HCT116 (cell line): ENCODE data around the gene SEZ6.

Experiments
- POLR2A ChIP-seq: IDR thresholded peaks from 2 replicates; pipeline ENCODE4 v1.7.0; 2011; ENCODE audit warnings: borderline replicate concordance; ENCODE audit not compliant: insufficient read depth, insufficient read length; ENCODE audit errors: extremely low read depth
- TF ChIP-seq, protein P1 (sequence below), 3 experiments: fragments of 200-600 bp in 1 of 3; sonication (generic) in 1 of 3; IDR thresholded peaks in 2 of 3; conservative IDR thresholded peaks in 1 of 3; 2 replicates each; pipeline ENCODE4 v1.5.1; 2012 to 2017; ENCODE audit warnings: low read depth in 2 of 3, low read length in 2 of 3, antibody characterized with exemption in 1 of 3, borderline replicate concordance in 1 of 3, control low read depth in 1 of 3, mild to moderate bottlenecking in 1 of 3, mixed read lengths in 1 of 3, mixed run types in 1 of 3, moderate library complexity in 1 of 3; ENCODE audit not compliant: insufficient read depth in 1 of 3

DNA sequence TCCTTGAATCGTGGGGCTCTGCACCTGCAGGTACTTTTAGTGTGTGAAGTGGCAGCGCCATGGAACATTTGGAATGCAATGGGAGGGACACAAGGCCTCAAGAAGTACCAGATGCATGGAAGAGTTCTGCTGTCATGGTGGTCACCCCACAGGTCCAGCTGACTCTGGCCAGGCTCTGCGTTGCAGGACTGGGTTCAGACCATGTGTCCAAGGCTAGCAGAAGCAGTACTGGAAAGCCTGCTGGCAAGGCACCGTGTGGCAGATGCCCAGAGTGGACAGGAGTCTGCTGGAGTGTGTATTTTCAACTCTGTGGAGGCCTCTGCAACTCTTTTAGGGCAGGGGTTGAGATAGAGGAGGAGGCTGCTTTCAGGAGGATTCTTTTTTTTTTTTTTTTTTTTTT is 39.2 kb upstream of the SEZ6 start:
- TF ChIP-seq, protein P1, sequence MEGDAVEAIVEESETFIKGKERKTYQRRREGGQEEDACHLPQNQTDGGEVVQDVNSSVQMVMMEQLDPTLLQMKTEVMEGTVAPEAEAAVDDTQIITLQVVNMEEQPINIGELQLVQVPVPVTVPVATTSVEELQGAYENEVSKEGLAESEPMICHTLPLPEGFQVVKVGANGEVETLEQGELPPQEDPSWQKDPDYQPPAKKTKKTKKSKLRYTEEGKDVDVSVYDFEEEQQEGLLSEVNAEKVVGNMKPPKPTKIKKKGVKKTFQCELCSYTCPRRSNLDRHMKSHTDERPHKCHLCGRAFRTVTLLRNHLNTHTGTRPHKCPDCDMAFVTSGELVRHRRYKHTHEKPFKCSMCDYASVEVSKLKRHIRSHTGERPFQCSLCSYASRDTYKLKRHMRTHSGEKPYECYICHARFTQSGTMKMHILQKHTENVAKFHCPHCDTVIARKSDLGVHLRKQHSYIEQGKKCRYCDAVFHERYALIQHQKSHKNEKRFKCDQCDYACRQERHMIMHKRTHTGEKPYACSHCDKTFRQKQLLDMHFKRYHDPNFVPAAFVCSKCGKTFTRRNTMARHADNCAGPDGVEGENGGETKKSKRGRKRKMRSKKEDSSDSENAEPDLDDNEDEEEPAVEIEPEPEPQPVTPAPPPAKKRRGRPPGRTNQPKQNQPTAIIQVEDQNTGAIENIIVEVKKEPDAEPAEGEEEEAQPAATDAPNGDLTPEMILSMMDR (IDR thresholded peaks at IDR 0.05 in 2 of 3, conservative IDR thresholded peaks at IDR 0.05 in 1 of 3; ENCODE audit: borderline replicate concordance in 1 of 3, insufficient read depth in 1 of 3, low read depth in 2 of 3, low read length in 2 of 3): no peak
- no peak for TF ChIP-seq POLR2A
